Loucy (cell line): ENCODE results near the gene GAR1.

Experiments
- H2AFZ ChIP-seq: fragments of 200-600 bp; sonication (generic); 2 replicates; pipeline ENCODE4 v1.6.0; 2016; ENCODE audit warnings: antibody characterized with exemption, mild to moderate bottlenecking, low read length, moderate library complexity
- H3F3A ChIP-seq: fragments of 200-600 bp; 2 replicates; pipeline ENCODE4 v1.6.0; 2016; ENCODE audit warnings: antibody characterized with exemption, low read depth, mild to moderate bottlenecking
- H3K27me3 ChIP-seq: fragments of 200-600 bp; sonication (generic); 2 replicates; pipeline ENCODE4 v1.6.1; 2014; ENCODE audit warnings: low read length, mild to moderate bottlenecking; ENCODE audit not compliant: insufficient read depth, poor library complexity, severe bottlenecking
- H3K36me3 ChIP-seq: fragments of 200-600 bp; sonication (generic); 2 replicates; pipeline ENCODE4 v1.6.1; 2016; ENCODE audit warnings: low read length; ENCODE audit not compliant: insufficient read depth
- H3K4me1 ChIP-seq: fragments of 200-600 bp; sonication (generic); 2 replicates; pipeline ENCODE4 v1.5.1; 2014; ENCODE audit warnings: low read length, mild to moderate bottlenecking; ENCODE audit not compliant: insufficient read depth, poor library complexity, severe bottlenecking
- H3K4me2 ChIP-seq: fragments of 200-600 bp; sonication (generic); 2 replicates; pipeline ENCODE4 v1.6.0; 2014; ENCODE audit warnings: antibody characterized with exemption, low read length, low read depth, mild to moderate bottlenecking; ENCODE audit not compliant: poor library complexity, severe bottlenecking
- H3K4me3 ChIP-seq: fragments of 200-600 bp; sonication (generic); 2 replicates; pipeline ENCODE4 v1.5.1; 2014; ENCODE audit warnings: low read length, mild to moderate bottlenecking, mixed read lengths; ENCODE audit not compliant: poor library complexity, severe bottlenecking
- H3K79me2 ChIP-seq: fragments of 200-600 bp; sonication (generic); 2 replicates; pipeline ENCODE4 v1.6.1; 2014; ENCODE audit warnings: low read length; ENCODE audit not compliant: insufficient read depth
- H3K9ac ChIP-seq: fragments of 200-600 bp; sonication (generic); 2 replicates; pipeline ENCODE4 v1.6.0; 2014; ENCODE audit warnings: mild to moderate bottlenecking, low read depth, low read length, moderate library complexity; ENCODE audit not compliant: poor library complexity, severe bottlenecking
- H3K9me2 ChIP-seq: fragments of 200-600 bp; sonication (generic); replicated peaks from 2 replicates; pipeline ENCODE4 v1.6.1; 2016; ENCODE audit warnings: low read depth, low read length, mixed read lengths
- H3K9me3 ChIP-seq: fragments of 200-600 bp; sonication (generic); 2 replicates; pipeline ENCODE4 v1.6.1; 2014; ENCODE audit warnings: mild to moderate bottlenecking, antibody characterized with exemption, low read length, low read depth; ENCODE audit not compliant: insufficient read depth
- H4K20me1 ChIP-seq: fragments of 200-600 bp; sonication (generic); 2 replicates; pipeline ENCODE4 v1.6.0; 2014; ENCODE audit warnings: antibody characterized with exemption, low read length, mild to moderate bottlenecking; ENCODE audit not compliant: insufficient read depth, poor library complexity, severe bottlenecking
- EZH2phosphoT487 ChIP-seq: fragments of 200-600 bp; IDR thresholded peaks from 2 replicates; pipeline ENCODE4 v1.6.1; 2018; ENCODE audit warnings: antibody characterized with exemption, mild to moderate bottlenecking, moderate library complexity, borderline replicate concordance
- TF ChIP-seq, protein P1 (sequence below): fragments of 200-600 bp; sonication (generic); conservative IDR thresholded peaks from 2 replicates; pipeline ENCODE4 v1.5.1; 2014; ENCODE audit warnings: mild to moderate bottlenecking, antibody characterized with exemption, low read length

GAR1 gene

DNA sequence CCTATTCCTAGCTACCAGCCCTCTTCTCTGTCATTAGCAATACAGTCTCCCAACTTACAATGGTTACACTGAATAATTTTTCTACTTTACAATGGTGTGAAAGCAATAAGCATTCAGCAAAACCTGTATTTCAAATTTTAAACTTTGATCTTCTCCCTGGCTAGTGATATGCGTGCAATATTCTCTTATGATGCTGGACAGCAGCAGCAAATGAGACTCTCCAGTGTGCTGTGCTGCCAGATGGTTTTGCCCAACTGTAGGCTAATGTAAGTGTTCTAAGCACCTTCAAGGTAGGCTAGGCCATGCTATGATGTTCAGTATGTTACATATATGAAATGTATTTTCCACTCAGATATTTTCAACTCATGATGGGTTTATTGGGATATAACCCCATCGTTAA lies 5.9 kb upstream of the GAR1 start:
- Histone ChIP-seq H3K9ac (no peak overlapping the region), H3K4me3 (no peak overlapping the region), H3K9me2 (no peaks in the 10 kb centered on the region), H4K20me1 (no peaks in the 10 kb centered on the region), H3K27me3 (no peaks in the 10 kb centered on the region), H3K9me3 (no peaks in the 10 kb centered on the region), H3K4me2 (no peak overlapping the region), H3K4me1 (peaks cover 3% of the 10 kb centered on the region), H3F3A (no peaks in the 10 kb centered on the region), H2AFZ (no peak overlapping the region), H3K36me3 (no peaks in the 10 kb centered on the region), H3K79me2 (no peaks in the 10 kb centered on the region)
- no peak for TF ChIP-seq EZH2phosphoT487
- TF ChIP-seq, protein P1, sequence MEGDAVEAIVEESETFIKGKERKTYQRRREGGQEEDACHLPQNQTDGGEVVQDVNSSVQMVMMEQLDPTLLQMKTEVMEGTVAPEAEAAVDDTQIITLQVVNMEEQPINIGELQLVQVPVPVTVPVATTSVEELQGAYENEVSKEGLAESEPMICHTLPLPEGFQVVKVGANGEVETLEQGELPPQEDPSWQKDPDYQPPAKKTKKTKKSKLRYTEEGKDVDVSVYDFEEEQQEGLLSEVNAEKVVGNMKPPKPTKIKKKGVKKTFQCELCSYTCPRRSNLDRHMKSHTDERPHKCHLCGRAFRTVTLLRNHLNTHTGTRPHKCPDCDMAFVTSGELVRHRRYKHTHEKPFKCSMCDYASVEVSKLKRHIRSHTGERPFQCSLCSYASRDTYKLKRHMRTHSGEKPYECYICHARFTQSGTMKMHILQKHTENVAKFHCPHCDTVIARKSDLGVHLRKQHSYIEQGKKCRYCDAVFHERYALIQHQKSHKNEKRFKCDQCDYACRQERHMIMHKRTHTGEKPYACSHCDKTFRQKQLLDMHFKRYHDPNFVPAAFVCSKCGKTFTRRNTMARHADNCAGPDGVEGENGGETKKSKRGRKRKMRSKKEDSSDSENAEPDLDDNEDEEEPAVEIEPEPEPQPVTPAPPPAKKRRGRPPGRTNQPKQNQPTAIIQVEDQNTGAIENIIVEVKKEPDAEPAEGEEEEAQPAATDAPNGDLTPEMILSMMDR, result no peak

DNA sequence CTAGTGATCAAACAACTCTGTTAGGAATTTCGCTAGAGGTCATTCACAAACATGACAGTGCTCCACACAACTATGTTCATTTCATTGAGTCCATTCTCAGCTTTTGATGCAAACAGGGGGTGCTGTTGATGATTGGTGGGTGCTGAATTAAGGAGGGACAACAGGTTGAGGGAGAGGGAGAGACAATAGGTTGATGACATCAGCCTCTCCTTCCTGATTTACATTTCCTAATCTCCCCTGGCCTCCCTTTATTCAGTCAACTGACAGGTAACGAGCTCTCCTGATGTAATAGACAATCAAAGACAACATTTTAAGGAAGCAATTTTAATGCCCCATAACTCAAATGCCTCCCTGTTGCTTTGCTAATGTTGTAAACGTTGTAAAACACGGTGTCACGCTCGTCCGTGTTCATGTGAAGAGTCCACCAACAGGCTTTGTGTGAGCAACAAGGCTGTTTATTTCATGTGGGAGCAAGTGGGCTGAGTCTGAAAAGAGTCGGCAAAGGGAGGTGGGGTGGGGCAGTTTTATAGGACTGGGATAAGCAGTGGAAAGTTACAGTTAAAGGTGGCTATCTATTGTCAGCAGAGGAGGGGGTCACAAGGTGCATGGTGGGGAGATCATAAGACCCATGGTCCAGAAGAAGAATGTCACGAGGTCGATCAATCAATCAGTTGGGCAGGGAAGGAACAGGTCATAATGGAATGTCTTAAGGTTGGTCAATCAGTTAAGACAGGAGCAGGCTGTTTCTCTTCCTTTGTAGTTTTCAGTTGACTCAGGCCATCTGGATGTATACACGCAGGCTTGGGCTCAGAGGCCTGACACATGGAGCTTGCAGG lies 4.8 kb upstream of the GAR1 start:
- no peaks in the 10 kb centered on the region for H3K36me3 ChIP-seq
- no peak for TF ChIP-seq EZH2phosphoT487
- TF ChIP-seq, protein P1, result no peak

DNA sequence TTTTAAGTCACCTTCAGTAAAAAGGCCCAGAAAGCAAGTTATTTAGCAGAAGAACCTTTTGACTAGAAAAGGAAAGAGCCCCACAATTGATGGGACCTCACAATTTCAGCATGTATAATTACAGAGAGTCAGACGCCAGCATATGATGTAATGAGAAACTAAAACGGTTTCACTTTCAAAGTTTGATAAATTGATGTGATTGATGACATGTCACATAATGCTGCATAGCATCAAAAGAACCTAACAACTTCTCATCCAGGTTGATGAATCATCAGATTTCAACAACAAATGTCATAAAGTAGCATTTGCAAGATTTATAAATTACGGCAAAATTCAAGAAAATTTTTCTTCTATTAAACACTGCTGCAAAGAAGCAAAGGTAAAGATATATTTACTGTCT lies 3.9 kb upstream of the GAR1 start:
- H3K4me1 ChIP-seq, result peaks cover 11% of the 10 kb centered on the region
- H3K27me3 ChIP-seq, result no peaks in the 10 kb centered on the region
- H3K36me3 ChIP-seq, result no peaks in the 10 kb centered on the region
- TF ChIP-seq EZH2phosphoT487, result no peak
- TF ChIP-seq, protein P1, result no peak
- H3K9me3 ChIP-seq, result no peaks in the 10 kb centered on the region
- no peak overlapping the region for H3K9ac ChIP-seq
- no peak overlapping the region for H3K4me2 ChIP-seq
- H2AFZ ChIP-seq, result no peak overlapping the region
- peaks cover 5% of the 10 kb centered on the region for H4K20me1 ChIP-seq
- no peak overlapping the region for H3K4me3 ChIP-seq
- H3F3A ChIP-seq, result no peaks in the 10 kb centered on the region
- H3K79me2 ChIP-seq, result peaks cover 12% of the 10 kb centered on the region
- no peaks in the 10 kb centered on the region for H3K9me2 ChIP-seq

More for the DNA sequence above, 4.8 kb upstream of the GAR1 start:
- Histone ChIP-seq H3F3A (no peaks in the 10 kb centered on the region), H3K9ac (no peak overlapping the region), H4K20me1 (no peaks in the 10 kb centered on the region), H2AFZ (no peak overlapping the region), H3K9me3 (no peaks in the 10 kb centered on the region), H3K4me2 (no peak overlapping the region), H3K4me1 (peaks cover 5% of the 10 kb centered on the region), H3K79me2 (peaks cover 3% of the 10 kb centered on the region), H3K9me2 (no peaks in the 10 kb centered on the region), H3K4me3 (no peak overlapping the region), H3K27me3 (no peaks in the 10 kb centered on the region)
